KOPT-K1 (cell line): ENCODE data around the gene LTA4H.
"Not testable (repeated sequence)": the region's sequence is repeated elsewhere in the genome, so short reads cannot be mapped to it uniquely, and the experiment has no call there.

Experiments
- H3K27ac ChIP-seq: fragments of 200-600 bp; sonication (generic); 2 replicates; pipeline ENCODE4 v1.5.1; 2016; ENCODE audit warnings: antibody characterized with exemption, mild to moderate bottlenecking, low read depth, low read length; ENCODE audit not compliant: poor library complexity, severe bottlenecking
- H3K36me3 ChIP-seq: fragments of 200-600 bp; sonication (generic); 2 replicates; pipeline ENCODE4 v1.5.1; 2017; ENCODE audit warnings: antibody characterized with exemption, mild to moderate bottlenecking, low read length, moderate library complexity; ENCODE audit not compliant: insufficient read depth
- H3K9me3 ChIP-seq: fragments of 200-600 bp; sonication (generic); 2 replicates; pipeline ENCODE4 v1.5.1; 2017; ENCODE audit warnings: antibody characterized with exemption, low read length, mild to moderate bottlenecking; ENCODE audit not compliant: insufficient read depth, poor library complexity, severe bottlenecking

The LTA4H gene

DNA sequence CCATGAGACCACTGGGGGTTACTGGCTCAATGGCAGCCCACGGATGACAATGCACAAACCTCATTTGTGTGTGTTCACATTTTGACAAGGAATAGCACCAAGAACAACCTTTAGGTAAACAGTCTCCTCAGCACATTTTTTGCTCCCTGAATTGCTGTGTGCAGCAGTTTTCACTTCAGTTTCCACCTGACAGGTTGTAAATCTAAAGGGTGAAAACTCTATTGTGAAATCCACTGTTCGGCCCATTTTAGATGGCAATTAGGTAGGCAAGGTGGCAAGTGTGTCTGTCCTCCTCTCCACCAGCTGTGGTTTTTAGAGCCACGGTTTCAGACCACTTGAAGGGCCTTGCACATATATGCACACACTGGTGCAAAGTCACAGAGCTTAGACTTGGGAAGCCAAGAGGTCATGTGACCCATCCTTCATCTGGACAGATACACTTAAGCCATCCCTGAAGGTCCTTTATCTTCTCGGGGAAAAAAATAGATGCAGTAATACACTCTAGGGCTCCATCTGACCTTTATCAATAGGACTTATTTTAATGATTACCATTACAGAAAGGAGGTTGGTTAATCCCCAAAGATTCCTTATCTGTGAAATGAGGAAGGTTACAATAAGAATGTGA is 62.4 kb downstream of the LTA4H start:
- H3K9me3 ChIP-seq, result no peaks in the 10 kb centered on the region
- H3K36me3 ChIP-seq, result no peaks in the 10 kb centered on the region
- H3K27ac ChIP-seq, result no peak overlapping the region

DNA sequence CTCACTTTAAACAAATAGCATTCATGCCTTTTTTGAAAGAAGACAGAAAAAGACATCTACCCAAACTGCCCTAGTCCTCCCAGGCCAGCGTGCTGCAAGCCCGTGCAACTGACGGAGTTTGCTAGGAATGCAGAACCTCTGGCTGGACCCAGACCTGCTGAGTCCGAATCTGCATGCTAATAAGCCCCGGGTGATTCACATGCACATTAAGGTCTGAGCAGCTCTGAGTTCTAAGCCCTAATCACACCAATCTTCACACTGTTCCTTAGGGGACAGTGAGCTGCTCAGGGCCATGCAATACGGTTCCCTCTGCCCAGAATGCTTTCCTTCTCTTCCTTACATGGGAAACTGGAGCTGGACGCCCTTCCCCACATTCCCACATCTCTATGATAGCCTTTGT is 64.5 kb downstream of the LTA4H start:
- Histone ChIP-seq H3K27ac (no peak overlapping the region), H3K36me3 (no peaks in the 10 kb centered on the region), H3K9me3 (no peaks in the 10 kb centered on the region)

GRCh38 chr12:95969116-95969515 is 66.3 kb downstream of the LTA4H start:
- H3K9me3 ChIP-seq, H3K27ac ChIP-seq, H3K36me3 ChIP-seq: not testable (repeated sequence)

GRCh38 chr12:95967301-95967700 is 68.1 kb downstream of the LTA4H start:
- no peaks in the 10 kb centered on the region for H3K9me3 ChIP-seq
- H3K27ac ChIP-seq, result no peak overlapping the region
- H3K36me3 ChIP-seq, result no peaks in the 10 kb centered on the region

DNA sequence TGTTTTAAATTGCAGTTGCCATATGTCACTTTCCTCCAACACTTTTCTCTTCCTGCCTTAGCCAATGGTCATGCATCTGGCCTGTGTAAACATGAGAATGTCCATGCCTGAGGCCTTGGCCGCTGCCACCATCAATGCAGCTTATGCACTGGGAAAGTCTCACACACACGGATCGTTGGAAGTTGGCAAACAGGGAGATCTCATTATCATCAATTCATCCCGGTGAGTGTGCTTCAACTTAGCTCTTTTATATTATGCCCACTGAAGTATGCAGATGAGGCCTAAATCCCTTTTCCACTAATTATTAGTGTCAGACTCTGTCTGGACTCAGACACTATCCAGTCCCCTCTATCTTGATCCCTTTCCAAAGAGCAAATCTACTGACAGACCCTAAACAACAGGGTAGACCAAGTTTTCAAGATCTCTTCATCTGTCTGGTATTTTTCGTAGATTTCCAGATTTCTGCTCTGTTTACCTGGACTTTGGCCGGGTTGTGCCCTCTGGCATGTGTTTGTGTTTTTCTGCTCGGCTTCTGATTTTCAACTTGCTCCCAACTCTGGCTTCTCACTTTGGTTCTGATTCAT is 69.0 kb downstream of the LTA4H start:
- Histone ChIP-seq H3K27ac (no peak overlapping the region), H3K9me3 (no peaks in the 10 kb centered on the region), H3K36me3 (no peaks in the 10 kb centered on the region)

DNA sequence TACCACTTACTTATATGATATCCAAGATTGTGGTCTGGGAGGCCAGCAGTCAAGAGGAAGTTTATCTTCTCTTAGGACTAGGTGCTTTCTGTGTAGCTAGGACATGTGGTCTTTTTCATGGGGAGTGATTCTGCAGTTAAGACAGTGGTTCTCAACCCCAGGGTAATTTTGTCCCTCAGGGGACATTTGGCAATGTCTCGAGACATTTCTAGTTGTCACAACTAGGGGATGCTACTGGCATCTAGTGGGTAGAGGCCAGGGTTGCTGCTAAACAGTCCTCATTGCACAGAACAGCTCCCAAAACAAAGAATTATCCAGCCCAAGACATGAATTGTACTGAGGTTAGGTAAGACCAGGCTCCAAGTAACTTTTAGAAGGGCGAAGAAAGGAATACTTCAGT is 72.3 kb downstream of the LTA4H start:
- Histone ChIP-seq H3K9me3 (no peaks in the 10 kb centered on the region), H3K36me3 (no peaks in the 10 kb centered on the region), H3K27ac (no peak overlapping the region)

DNA sequence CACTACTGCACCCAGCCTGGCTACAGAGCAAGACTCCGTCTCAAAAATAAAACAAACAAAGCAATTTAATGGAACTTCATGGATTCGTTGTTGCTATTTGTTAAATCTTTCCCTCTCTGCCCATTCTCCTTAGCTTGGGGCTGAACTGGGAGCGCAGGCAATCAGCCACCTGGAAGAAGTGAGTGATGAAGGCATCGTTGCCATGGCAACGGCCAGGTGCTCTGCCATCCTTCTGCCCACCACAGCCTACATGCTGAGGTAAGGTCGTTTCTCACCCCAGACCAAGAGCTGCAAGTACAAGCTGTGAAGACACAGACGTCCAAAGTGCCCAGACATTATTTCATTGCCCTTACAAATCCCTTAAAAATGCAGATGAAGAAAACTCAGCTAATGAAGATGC is 73.2 kb downstream of the LTA4H start:
- Histone ChIP-seq H3K36me3 (no peaks in the 10 kb centered on the region), H3K27ac (no peak overlapping the region), H3K9me3 (no peaks in the 10 kb centered on the region)

- no peaks in the 10 kb centered on the region for H3K9me3 ChIP-seq
- H3K27ac ChIP-seq, result no peak overlapping the region
- H3K36me3 ChIP-seq, result no peaks in the 10 kb centered on the region
Observed at GRCh38 chr12:95960241-95960640, 75.1 kb downstream of the LTA4H start.

DNA sequence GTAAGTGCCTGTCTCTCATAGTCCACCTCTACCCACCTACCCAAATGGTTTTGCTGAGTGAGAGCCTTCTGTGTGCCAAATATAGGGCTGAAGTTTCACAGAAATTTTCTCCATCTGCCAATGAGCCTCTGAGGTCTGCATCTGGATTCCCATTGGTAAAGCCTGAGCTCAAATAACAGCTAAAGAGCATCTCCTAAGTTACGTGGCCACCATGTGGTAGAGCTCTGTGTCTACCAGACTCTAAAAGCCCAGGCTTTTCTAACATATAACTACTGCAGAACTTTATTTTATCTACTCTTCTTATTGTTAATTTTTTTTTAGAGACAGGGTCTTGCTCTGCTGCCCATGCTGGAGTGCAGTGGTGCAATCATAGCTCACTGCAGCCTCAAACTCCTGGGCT is 76.3 kb downstream of the LTA4H start:
- Histone ChIP-seq H3K27ac (no peak overlapping the region), H3K36me3 (no peaks in the 10 kb centered on the region), H3K9me3 (no peaks in the 10 kb centered on the region)

DNA sequence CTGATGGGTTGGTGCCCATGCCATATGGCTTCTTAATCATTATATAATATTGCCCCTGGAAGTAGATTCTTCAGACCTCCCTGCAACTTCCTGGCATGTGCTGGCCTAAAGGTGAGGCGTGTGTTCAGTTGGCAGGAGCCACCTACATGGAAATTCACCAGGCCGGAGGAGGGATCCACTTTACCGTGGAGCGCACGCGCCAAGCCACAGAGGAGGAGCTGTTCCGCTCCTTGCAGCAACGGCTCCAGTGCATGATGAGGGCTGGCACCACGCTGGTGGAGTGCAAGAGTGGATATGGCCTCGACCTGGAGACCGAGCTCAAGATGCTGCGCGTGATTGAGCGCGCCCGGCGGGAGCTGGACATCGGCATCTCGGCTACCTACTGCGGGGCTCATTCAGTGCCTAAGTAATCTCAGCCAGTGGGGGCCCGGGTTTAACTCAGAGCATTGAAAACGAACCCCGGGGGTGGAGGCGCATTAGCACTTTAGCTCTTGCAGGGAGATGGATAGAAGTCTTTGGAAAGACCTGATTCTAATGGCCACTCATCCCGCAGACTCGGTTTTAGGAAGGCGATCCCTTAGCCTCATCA is 78.7 kb downstream of the LTA4H start:
- H3K9me3 ChIP-seq, result no peaks in the 10 kb centered on the region

DNA sequence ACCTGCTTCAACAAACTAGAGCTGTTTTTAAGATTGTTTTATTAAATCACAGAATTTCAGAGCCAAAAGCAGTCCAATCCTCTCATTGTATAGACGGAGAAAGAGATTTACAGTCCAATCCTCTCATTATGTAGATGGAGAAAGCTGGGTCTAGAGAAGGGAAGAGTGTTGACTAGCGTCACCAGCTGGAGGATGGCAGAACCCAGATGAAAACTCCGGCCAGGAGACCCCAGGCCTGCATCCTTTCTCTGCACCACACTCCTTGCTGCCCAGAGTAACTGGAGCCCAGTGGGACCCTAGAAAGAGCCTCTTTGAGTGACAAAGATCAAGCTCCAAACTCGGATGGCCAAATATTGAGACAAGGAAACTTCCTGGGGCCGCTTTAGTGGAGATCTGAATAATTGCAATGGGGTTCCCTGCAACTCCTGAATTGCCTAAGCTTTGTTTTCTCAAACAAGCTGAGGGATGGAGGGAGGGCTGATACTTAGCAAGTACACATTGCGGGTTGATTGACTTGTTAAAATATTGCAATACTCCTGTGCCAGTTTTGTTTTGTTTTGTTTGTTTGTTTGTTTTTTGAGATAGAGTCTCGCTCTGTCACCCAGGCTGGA is 79.7 kb downstream of the LTA4H start:
- Histone ChIP-seq H3K9me3 (no peaks in the 10 kb centered on the region), H3K27ac (no peak overlapping the region), H3K36me3 (no peaks in the 10 kb centered on the region)

More for the DNA sequence above, 78.7 kb downstream of the LTA4H start:
- H3K27ac ChIP-seq, result no peak overlapping the region
- no peaks in the 10 kb centered on the region for H3K36me3 ChIP-seq

DNA sequence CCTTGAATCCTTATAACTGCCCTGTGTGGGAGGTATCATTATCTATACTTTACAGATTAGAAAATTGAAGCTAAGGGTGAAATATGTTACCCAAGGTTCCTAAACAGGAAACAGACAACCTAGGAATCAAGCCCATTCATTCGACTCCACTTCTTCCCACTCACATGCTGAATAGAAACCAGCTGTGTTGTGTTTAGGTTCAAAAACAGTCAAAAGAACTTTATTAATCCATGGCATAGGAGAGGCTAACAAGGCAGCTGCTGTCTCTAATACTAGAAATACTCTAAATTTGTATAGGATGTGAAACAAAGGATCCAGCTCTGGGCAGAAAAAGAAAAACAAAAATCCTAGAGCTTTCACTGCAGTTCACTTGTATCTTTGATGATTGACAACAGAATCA is 82.4 kb downstream of the LTA4H start:
- no peaks in the 10 kb centered on the region for H3K9me3 ChIP-seq
- no peaks in the 10 kb centered on the region for H3K36me3 ChIP-seq
- no peak overlapping the region for H3K27ac ChIP-seq

- no peaks in the 10 kb centered on the region for H3K36me3 ChIP-seq
- no peaks in the 10 kb centered on the region for H3K9me3 ChIP-seq
- H3K27ac ChIP-seq, result no peak overlapping the region
Observed at GRCh38 chr12:95951515-95951914, 83.9 kb downstream of the LTA4H start.
